Osteocyte (in vitro differentiated cells): ENCODE measurements around the gene ZC3H8. TPM values are rescaled to one million over a fixed set of nuclear protein-coding genes. Genes with fewer than 3 reads are reported as not detected.

Experiments
- DNase-seq: peaks from one replicate; pipeline ENCODE4 v3.0.0; 2021; ENCODE audit warnings: mixed read lengths; ENCODE audit not compliant: unreplicated experiment; ENCODE audit errors: extremely low spot score
- H3K27ac Mint-ChIP-seq: one replicate; pipeline ENCODE4 v1.8.0; 2021; ENCODE audit warnings: mild to moderate bottlenecking, mixed read lengths; ENCODE audit not compliant: unreplicated experiment
- H3K27me3 Mint-ChIP-seq: one replicate; pipeline ENCODE4 v1.8.0; 2021; ENCODE audit warnings: mixed read lengths; ENCODE audit not compliant: unreplicated experiment
- H3K36me3 Mint-ChIP-seq: one replicate; pipeline ENCODE4 v1.8.0; 2021; ENCODE audit warnings: mixed read lengths; ENCODE audit not compliant: unreplicated experiment
- H3K4me1 Mint-ChIP-seq: one replicate; pipeline ENCODE4 v1.8.0; 2021; ENCODE audit warnings: mixed read lengths; ENCODE audit not compliant: unreplicated experiment
- H3K4me3 Mint-ChIP-seq: one replicate; pipeline ENCODE4 v1.8.0; 2021; ENCODE audit warnings: mild to moderate bottlenecking, moderate library complexity, mixed read lengths; ENCODE audit not compliant: unreplicated experiment
- H3K9me3 Mint-ChIP-seq: one replicate; pipeline ENCODE4 v1.8.0; 2021; ENCODE audit warnings: mixed read lengths; ENCODE audit not compliant: unreplicated experiment
- CTCF ChIP-seq: fragments of 200-600 bp; sonication (generic); IDR thresholded peaks from 2 replicates; pipeline ENCODE4 v1.5.0; 2021; ENCODE audit warnings: antibody characterized with exemption, mild to moderate bottlenecking, moderate library complexity
- total RNA-seq: library from RNA; stranded (reverse); gene quantifications from 2 replicates; pipeline ENCODE4 v1.2.1, GENCODE V29; 2021

Gene ZC3H8
- total RNA-seq, 1 donor from 2014 or later: 9.9 TPM

GRCh38 chr2:112187805-112188596 lies 66.8 kb downstream of the ZC3H8 start:
- DNase-seq: peak; percentile 25
- H3K27ac Mint-ChIP-seq: no peak overlapping the region
- no peaks in the 10 kb centered on the region for H3K27me3 Mint-ChIP-seq
- TF ChIP-seq CTCF: no peak
- no peak overlapping the region for H3K4me3 Mint-ChIP-seq
- no peaks in the 10 kb centered on the region for H3K36me3 Mint-ChIP-seq
- no peaks in the 10 kb centered on the region for H3K9me3 Mint-ChIP-seq
- no peaks in the 10 kb centered on the region for H3K4me1 Mint-ChIP-seq

- Mint-ChIP-seq H3K27ac (no peak overlapping the region), H3K9me3 (no peaks in the 10 kb centered on the region), H3K4me3 (no peak overlapping the region), H3K27me3 (peaks cover under 1% of the 10 kb centered on the region), H3K4me1 (no peaks in the 10 kb centered on the region), H3K36me3 (no peaks in the 10 kb centered on the region)
- peak; percentile 83 for DNase-seq
- TF ChIP-seq CTCF: no peak
These were observed 67.7 kb downstream of the ZC3H8 start for GRCh38 chr2:112187046-112187715.

DNA sequence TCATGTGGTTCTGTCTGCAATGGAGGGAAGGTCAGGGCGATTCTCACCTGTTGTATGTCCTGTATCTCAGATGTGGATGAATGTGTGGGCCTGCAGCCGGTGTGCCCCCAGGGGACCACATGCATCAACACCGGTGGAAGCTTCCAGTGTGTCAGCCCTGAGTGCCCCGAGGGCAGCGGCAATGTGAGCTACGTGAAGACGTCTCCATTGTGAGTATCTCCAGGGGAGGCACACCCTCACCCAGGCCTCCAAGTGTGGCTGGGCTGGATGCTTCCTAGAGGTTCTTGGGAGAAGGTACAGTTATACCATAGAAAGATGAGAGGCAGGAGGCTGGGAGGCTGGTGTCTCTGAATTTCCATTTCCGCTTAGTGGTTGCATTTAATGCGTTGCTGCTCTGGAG lies 69.7 kb downstream of the ZC3H8 start:
- TF ChIP-seq CTCF: no peak
- H3K9me3 Mint-ChIP-seq: no peaks in the 10 kb centered on the region
- no peaks in the 10 kb centered on the region for H3K4me1 Mint-ChIP-seq
- no peak overlapping the region for H3K27ac Mint-ChIP-seq
- peak; percentile 76 for DNase-seq
- H3K4me3 Mint-ChIP-seq: no peak overlapping the region
- peaks cover 6% of the 10 kb centered on the region for H3K27me3 Mint-ChIP-seq
- no peaks in the 10 kb centered on the region for H3K36me3 Mint-ChIP-seq

DNA sequence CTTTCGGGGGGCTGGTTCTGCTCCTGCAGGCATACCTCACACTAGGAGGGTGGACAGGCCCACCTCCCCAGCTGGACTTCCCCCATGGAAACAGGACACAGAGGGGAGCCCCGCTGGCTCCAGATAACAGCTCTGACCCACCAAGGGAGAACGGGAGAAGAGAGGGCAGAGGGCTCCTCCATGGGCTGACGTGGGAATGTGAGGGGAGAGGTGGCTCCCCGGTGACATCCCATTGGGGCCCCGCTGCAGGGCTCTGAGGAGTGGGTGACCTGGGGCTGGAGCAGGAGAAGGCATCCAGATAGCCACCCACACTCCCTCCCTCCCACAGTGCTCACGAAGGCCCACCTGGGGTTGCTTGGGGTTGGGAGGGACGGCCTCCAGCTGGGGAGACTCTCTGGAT lies 70.7 kb downstream of the ZC3H8 start:
- Mint-ChIP-seq H3K27ac (no peak overlapping the region), H3K36me3 (no peaks in the 10 kb centered on the region), H3K4me3 (no peak overlapping the region), H3K9me3 (peaks cover 9% of the 10 kb centered on the region), H3K27me3 (peaks cover 16% of the 10 kb centered on the region), H3K4me1 (no peaks in the 10 kb centered on the region)
- peak; percentile 77 for DNase-seq
- no peak for TF ChIP-seq CTCF

GRCh38 chr2:112183327-112184025 lies 71.4 kb downstream of the ZC3H8 start:
- Mint-ChIP-seq H3K27me3 (peaks cover 22% of the 10 kb centered on the region), H3K27ac (no peak overlapping the region), H3K4me1 (no peaks in the 10 kb centered on the region), H3K9me3 (peaks cover 16% of the 10 kb centered on the region), H3K4me3 (no peak overlapping the region), H3K36me3 (no peaks in the 10 kb centered on the region)
- peak; percentile 60 for DNase-seq
- TF ChIP-seq CTCF: no peak
